GM08714 (cell line): Measurements from ENCODE around the gene MT4.
A peak's percentile ranks its signal among the peaks of the same experiment; 100 is the strongest.

Source experiments
- H3K4me3 ChIP-seq: fragments of 200-500 bp; sonication (Bioruptor generic); 2 replicates; pipeline ENCODE4 v1.5.1; 2014; ENCODE audit warnings: mild to moderate bottlenecking, low read length, inconsistent platforms
- ZNF274 ChIP-seq: IDR thresholded peaks from 2 replicates; pipeline ENCODE4 v1.6.1; 2012; ENCODE audit warnings: mild to moderate bottlenecking, low read depth, low read length

MT4 gene

DNA sequence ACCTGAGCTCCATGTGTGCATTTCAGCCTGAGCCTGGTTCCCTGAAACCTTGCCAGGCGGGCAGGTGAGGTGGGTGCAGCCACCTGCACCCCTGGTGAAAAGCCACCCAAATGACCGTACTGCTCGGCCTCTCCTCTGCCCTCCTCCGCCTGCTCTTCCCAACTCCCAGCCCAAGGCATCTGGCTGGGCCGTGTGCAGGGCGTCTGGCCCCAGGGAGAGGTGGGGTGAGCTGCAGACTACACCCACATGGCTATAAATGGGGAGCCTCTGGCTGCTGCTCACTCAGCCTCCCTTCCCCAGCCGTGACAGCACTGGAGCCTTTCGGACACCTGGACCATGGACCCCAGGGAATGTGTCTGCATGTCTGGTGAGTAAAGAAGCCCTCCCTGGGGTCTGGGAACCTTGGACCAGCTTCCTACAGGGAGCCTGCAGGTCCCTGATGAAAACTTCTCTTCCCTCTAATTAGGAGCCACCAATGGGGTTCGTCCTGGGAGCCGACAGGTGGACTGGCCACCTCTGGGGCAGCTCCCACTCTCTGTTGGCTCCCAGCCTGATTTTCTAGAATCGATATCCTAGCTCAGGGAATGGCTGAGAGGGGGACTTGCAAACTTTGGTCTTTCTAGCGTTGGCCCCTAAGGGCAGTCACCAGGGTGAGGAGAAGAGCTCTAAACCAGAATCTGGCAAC is at the start of gene MT4:
TSS of gene MT4 (plus strand) at position 281 of the 685 bp plus-strand sequence. CDS start at position 337, 56 bp downstream.
- H3K4me3 ChIP-seq, result no peak within 1 kb of the TSS
- no peak for TF ChIP-seq ZNF274

DNA sequence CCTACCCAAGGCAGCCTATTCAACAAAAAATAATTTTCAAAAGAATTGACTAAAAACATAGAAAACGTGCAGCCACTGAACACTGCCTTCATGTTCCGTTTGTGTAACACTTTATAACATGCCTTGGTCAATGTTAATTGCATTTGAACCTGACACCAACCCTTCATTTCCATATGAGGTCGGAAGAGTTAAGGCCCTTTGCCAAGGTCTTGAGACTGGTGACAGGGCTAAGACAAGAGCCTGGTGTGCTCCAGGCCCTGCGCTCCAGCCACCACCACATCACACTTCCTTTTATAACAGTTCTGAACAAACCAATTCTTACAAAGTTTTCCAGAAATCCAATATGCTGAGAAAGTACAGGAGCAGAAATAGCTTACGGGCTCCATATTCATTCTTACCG is 49.2 kb upstream of the MT4 start:
- no peak for TF ChIP-seq ZNF274
- H3K4me3 ChIP-seq, result no peak overlapping the region

DNA sequence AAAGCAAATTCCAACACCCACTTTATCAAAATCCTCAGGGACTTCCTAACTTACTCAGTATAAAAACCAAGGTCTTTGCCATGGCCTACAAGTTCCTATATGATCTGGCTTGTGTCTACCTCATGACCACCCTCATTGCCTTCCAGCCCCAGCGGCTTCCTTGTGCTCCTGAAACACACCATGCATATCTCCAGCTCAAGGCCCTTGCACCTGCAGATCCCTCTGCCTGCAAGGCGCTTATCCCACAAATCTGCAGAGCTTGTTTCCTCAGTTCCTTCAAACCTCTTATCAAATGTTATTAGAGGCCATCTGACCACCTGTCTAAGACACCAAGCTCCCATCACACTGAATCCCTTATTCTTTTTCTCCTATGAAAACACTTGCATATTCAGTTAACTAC is 47.7 kb upstream of the MT4 start:
- no peak for TF ChIP-seq ZNF274
- no peak overlapping the region for H3K4me3 ChIP-seq

DNA sequence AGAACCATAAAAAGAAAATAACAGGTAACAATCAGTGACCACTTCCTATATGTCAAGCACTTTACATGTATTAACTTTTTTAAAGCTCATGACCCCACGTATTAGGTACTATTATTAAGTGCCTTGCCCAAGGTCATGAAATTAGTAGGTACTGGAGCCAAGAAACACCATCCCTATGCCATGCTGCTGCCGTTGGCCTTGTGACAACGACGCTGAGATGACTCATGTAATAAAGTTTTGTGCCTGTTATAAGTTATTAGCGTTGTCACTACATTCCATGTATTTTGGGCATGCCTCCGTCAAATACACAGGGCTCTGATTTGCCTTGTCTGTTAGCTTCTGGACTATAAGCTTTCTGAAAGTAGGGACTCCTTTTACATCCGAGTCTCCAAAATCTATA is 46.4 kb upstream of the MT4 start:
- no peak overlapping the region for H3K4me3 ChIP-seq

DNA sequence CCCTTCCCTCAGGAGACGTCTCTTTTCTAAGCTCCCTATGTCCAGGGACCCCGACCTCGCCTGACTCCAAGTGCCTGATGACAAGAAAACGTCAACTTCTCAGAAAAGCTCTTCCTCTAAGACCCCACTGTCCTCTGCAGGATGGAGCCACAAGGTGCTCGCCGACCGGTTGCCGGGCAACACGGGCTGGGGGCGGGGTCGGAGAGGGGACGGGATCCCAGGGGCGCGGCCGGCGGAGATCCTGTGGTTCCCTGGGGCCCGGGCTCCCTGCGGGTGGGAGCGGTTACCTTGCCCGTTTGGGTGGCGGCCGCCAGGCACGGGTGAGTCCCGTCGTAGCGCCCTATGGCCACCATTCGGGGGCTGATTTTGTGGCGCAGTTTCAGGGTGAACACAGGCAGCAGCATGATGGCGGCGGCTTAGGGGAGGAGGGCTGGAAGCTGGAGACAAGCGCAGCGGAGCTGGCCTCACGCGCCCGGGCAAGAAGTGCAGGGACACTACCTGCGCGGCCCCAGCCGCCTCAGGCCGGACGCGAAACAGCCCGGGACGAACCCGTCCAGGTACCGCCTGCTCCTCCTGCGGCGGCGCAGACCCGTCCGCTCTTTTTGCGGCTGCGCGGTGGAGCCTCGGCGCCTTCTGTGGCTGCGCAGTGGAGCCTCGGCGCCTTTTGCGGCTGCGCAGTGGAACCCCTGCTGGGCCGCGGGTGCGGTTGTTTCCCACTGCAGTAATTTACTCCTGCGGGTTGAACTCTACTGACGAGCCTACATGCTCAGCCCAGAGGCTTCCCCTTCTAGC is 45.2 kb upstream of the MT4 start, which contains the start of gene BBS2:
TSS of gene BBS2 (minus strand) at position 566 of the 792 bp plus-strand sequence. CDS start at position 404, 162 bp downstream.
- H3K4me3 ChIP-seq, result peak within 1 kb of the TSS; percentile 80
- no peak for TF ChIP-seq ZNF274

More for the DNA sequence above, 46.4 kb upstream of the MT4 start:
- no peak for TF ChIP-seq ZNF274

DNA sequence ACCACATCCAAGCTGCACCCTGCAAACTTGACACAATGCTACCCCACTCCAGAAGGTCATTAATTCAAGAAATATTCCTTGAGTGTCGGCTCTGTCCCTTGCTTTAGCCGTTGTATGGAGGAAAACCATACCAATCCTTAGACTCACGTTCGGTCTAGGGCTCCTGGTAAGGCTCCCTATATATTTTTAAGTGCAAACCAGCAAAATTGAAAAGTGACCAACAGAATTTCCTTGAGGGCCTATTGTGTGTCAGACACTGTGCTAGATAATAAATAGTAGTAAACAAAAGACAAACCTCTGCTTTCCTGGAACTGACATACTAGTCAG is 44.7 kb upstream of the MT4 start:
- no peak for TF ChIP-seq ZNF274
- peak overlapping the region; percentile 80; the same call in 1 of the 2 replicates for H3K4me3 ChIP-seq

DNA sequence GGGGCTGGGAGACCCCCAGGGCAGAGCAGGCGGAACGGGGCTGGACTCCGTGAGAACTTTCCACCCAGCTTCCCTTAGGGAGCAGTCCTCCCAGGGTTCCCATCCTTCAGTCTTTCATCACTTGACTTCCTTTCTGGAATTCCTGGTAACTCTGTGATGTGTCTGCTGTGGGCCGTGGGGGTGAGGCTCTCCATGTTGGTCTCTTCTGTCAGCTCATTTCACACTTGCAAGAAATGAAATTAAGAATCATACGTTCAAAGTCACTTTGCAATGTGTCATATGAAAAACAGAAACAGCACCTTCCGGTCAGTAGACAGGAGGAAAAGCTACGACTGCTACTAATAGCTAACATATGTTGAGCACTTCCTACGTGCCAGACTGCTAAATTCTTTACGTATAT is 39.6 kb upstream of the MT4 start:
- no peak overlapping the region for H3K4me3 ChIP-seq
- no peak for TF ChIP-seq ZNF274

DNA sequence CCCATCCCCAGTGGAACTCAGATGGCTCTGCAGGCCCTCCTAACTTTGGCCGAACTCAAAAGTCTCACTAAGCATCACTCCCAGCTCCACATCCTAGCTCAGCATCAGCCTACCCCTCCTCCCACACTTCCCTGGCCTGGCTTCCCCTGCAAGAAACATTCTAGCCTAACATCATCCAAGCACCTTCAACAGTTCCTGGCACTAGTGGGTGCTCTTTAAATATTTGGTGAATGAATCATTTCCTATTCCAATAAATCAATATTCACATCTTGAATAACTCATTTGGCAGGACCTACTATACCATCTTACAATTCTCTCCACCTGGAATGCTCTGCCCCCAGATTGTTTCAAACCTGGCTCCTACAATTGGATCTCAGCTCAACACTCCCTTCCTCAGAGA is 34.0 kb upstream of the MT4 start:
- no peak overlapping the region for H3K4me3 ChIP-seq
- TF ChIP-seq ZNF274, result no peak

DNA sequence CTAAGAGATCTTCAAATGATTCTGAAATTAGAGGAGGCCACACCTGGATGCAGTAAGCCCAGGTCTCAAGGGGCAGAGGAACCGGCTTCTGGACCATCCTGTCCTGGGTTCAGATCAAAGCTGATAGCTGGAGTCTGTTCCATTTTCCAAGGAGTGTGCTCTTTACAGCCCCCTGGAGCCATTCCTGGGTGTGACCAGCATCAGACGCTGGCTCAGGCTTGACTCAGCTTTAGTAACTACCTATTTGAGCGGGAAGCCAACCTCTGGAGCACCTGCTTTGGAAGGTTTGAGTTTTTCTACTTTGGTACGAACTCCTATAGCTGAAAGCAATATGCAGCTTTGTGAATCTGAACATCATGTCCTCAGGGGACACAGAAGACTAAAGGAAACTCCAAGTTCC is 32.2 kb upstream of the MT4 start:
- no peak overlapping the region for H3K4me3 ChIP-seq
- no peak for TF ChIP-seq ZNF274

DNA sequence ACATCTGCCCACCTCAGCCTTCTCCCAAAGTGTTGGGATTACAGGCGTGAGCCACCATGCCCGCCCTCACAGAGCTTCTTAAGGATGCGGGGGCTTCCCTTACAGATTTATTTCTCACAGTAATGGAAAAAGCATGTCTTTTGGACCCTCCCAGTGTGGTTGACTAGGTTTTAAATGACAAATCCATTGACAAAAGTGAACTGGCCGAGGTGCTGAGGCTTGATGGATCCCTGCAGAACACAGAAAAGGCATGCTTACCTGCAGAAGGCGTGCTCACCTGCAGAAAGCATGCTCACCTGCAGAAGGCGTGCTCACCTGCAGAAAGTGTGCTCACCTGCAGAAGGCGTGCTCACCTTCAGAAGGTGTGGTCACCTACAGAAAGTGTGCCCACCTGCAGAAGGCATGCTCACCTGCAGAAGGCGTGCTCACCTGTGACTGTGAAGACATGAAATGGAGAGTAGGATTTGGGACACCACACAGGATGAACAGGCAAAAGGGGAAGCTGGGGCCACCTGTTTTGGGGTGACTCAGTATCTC is 30.0 kb upstream of the MT4 start:
- TF ChIP-seq ZNF274, result no peak
- H3K4me3 ChIP-seq, result no peak overlapping the region

DNA sequence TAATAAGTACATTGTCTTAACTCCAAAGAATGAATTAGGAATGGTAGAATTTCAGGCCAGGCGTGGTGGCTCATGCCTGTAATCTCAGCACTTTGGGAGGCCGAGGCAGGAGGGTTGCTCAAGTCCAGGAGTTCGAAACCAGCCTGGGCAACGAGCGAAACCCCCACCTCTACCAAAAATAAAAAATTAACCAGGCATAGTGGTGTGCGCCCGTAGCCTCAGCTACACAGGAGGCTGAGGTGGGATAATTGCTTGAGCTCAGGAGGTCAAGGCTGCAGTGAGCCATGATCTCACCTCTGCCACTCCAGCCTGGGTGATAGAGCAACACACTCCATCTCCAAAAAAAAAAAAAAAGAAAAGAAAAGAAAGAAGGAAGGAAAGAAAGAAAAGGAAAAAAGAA is 26.5 kb upstream of the MT4 start:
- TF ChIP-seq ZNF274, result no peak
- no peak overlapping the region for H3K4me3 ChIP-seq

DNA sequence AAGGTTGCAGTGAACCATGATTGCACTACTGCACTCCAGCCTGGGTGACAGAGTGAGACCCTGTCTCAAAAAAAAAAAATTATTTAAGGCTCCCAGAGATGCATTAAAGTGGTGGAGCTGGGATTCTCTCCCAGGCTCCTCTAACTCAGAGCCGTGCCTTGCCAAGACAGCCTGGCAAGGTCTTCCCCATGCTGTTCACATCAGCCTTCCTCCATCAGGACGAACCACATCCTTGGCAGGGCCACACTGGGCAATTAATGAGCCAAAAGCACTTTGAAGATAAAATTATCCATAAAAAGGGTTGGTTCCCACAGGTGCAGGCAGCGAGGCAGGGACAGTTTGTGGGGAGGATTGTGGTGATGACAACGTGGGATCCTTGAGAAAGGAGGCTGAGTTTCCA is 25.2 kb upstream of the MT4 start:
- no peak for TF ChIP-seq ZNF274
- no peak overlapping the region for H3K4me3 ChIP-seq

DNA sequence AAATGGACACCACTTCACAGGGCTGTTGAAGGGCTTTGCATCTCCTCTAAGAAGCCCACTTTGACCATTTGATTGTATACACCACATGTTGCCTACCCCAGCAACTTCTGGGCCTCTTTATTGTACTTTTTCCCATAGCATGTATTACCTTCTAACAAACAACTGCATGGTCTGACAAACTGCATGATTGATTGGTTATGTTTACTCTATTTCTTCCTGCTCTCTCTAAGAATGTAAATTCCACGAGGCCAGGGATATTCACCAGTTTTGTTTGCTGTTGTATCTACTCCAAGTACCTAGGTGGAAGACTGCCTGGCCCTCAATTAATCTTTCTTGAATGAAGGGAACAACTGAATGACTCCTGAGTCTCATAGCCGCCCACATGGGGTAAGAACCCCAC is 22.8 kb upstream of the MT4 start:
- H3K4me3 ChIP-seq, result no peak overlapping the region
- no peak for TF ChIP-seq ZNF274

DNA sequence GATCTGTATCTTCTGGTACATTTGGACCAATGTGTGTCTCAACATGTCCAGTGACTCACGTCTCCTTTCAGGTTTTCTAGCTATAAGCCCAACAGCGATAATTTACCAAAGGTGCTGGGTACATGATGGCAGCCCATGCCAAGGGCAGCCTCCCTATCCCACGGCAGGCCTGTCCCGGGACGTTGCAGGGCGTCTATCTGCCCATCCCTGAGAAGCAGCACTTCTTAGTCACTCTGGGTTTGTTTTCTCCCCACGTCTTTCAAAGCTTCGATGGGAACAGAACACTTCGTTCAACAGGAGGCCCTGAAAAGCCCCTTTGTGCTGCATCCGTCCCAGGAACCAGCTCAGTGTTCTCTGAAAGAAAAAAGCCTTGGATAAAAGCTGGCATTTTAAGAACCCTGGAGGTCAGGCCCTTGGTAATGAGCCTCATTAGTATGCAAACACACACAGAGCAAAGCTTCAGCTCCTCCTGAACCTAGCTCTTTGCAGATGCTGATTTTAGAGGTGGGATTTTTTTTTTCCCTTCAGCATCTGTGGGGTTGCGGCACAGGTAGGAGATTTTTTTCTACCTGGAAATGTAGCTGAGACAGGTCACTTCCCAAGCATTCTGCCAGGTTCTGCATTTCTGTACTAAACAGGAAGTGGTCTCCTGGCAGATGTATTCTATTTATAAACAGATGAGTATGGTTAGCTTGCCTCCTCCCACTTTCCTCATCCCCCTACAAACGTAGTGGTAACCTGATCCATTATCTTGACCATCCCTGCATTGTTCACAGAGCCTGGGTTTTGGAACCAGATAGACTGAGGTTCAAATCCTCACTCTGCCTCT is 17.5 kb upstream of the MT4 start:
- no peak overlapping the region for H3K4me3 ChIP-seq
- TF ChIP-seq ZNF274, result no peak
